ENCODE data around the gene MGMT.

The MGMT gene

DNA sequence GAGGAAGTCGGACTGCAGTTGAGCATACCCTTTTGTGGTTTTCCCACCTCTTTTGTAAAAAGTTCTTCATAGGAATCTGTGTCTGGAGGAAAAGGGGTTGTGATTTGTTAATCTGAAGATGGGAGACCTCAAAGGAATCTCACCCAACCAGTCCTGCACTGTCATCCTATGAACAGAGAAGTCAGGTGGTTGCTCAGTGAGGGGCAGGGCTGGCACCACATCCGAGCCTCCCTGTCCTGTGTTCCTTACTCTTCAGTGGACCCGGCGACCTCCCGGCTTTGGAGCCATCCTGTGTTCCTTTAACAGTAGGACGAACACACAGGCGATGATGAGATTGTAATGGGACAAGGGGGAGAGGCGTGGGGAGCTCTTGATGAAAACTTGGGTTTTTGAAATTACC is 2.8 kb upstream of the MGMT start:
- H3K4me3 ChIP-seq (ENCODE audit: low read depth, low read length), result no peak overlapping the region
- in situ Hi-C loops (cut with HindIII; ENCODE audit: low sequenced_read_pairs), result no loop called here
- TF ChIP-seq, protein P1, sequence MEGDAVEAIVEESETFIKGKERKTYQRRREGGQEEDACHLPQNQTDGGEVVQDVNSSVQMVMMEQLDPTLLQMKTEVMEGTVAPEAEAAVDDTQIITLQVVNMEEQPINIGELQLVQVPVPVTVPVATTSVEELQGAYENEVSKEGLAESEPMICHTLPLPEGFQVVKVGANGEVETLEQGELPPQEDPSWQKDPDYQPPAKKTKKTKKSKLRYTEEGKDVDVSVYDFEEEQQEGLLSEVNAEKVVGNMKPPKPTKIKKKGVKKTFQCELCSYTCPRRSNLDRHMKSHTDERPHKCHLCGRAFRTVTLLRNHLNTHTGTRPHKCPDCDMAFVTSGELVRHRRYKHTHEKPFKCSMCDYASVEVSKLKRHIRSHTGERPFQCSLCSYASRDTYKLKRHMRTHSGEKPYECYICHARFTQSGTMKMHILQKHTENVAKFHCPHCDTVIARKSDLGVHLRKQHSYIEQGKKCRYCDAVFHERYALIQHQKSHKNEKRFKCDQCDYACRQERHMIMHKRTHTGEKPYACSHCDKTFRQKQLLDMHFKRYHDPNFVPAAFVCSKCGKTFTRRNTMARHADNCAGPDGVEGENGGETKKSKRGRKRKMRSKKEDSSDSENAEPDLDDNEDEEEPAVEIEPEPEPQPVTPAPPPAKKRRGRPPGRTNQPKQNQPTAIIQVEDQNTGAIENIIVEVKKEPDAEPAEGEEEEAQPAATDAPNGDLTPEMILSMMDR (IDR thresholded peaks at IDR 0.05; ENCODE audit: low read depth, low read length, missing control alignments), result no peak
- no peak for DNase-seq (ENCODE audit: low read depth)

- H3K4me3 ChIP-seq (ENCODE audit: low read depth, low read length), result peak overlapping the region; percentile 45
- TF ChIP-seq, protein P1 (IDR thresholded peaks at IDR 0.05; ENCODE audit: low read depth, low read length, missing control alignments), result no peak
- DNase-seq (ENCODE audit: low read depth), result no peak
- in situ Hi-C loops (cut with HindIII; ENCODE audit: low sequenced_read_pairs), result no loop called here
Measured at GRCh38 chr10:129465796-129466702, 992 bp upstream of the MGMT start.

DNA sequence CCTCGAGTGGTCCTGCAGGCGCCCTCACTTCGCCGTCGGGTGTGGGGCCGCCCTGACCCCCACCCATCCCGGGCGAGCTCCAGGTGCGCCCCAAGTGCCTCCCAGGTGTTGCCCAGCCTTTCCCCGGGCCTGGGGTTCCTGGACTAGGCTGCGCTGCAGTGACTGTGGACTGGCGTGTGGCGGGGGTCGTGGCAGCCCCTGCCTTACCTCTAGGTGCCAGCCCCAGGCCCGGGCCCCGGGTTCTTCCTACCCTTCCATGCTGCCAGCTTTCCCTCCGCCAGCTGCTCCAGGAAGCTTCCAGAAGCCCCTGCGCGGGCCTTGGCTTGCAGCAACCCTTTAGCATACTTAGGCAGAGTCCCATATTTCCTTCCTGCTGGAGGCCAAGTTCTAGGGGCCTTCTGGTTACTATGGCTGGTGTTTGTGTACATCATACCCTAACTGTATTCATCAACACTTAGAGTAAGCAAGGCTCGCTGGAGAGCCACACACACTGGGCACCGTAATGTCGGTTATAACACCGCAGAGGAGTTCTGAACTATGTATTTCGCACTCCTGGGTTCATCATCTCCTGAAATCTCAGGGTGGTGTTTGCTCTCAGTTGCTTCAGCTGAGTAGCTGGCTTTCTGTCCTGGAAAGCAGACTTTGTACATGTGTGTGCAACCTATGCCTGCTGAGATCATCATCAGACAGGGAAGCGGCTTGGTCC is 471 bp downstream of the MGMT start:
- H3K4me3 ChIP-seq (ENCODE audit: low read depth, low read length), result peak overlapping the region; percentile 70
- no peak for DNase-seq (ENCODE audit: low read depth)
- in situ Hi-C loops (cut with HindIII; ENCODE audit: low sequenced_read_pairs), result no loop called here
- TF ChIP-seq, protein P1 (IDR thresholded peaks at IDR 0.05; ENCODE audit: low read depth, low read length, missing control alignments), result no peak

- no peak overlapping the region for H3K4me3 ChIP-seq (ENCODE audit: low read depth, low read length)
Measured at GRCh38 chr10:129468187-129468586, 1.1 kb downstream of the MGMT start.

GRCh38 chr10:129470103-129470851 is 3.2 kb downstream of the MGMT start:
- TF ChIP-seq, protein P1 (IDR thresholded peaks at IDR 0.05; ENCODE audit: low read depth, low read length, missing control alignments), result no peak
- no peak overlapping the region for H3K4me3 ChIP-seq (ENCODE audit: low read depth, low read length)
- no peak for DNase-seq (ENCODE audit: low read depth)
- in situ Hi-C loops (cut with HindIII; ENCODE audit: low sequenced_read_pairs), result no loop called here

More at GRCh38 chr10:129468187-129468586, 1.1 kb downstream of the MGMT start:
- no peak for DNase-seq (ENCODE audit: low read depth)
- TF ChIP-seq, protein P1 (IDR thresholded peaks at IDR 0.05; ENCODE audit: low read depth, low read length, missing control alignments), result no peak
- in situ Hi-C loops (cut with HindIII; ENCODE audit: low sequenced_read_pairs), result no loop called here
